ENCODE measurements around the gene CEBPA. TPM values are rescaled to one million over a fixed set of nuclear protein-coding genes. Genes with fewer than 3 reads are reported as not detected.

Gene CEBPA
- total and polyA plus RNA-seq, 3 experiments from 2014 or later: 1.1 to 1.6 (median 1.3) TPM

Other genes starting within 250 kb of the CEBPA start
- 1 to 10 TPM; 1.1 to 2.0 TPM for gene RHPN2, start 237.6 kb downstream of the CEBPA start, total RNA-seq
- gene RHPN2, start 237.6 kb downstream of the CEBPA start, polyA plus RNA-seq: 0.32 TPM
- gene GPATCH1, start 221.4 kb downstream of the CEBPA start, total RNA-seq: 10 to 100 TPM; 11.5 to 13.7 TPM
- 6.7 TPM for gene GPATCH1, start 221.4 kb downstream of the CEBPA start, polyA plus RNA-seq
- not detected for gene WDR88, start 170.4 kb downstream of the CEBPA start, total RNA-seq
- gene WDR88, start 170.4 kb downstream of the CEBPA start, polyA plus RNA-seq: 0.25 TPM
- gene LRP3, start 108.2 kb downstream of the CEBPA start, total RNA-seq: under 1 TPM in 1 of 2 experiments, not detected in 1; 0.24 TPM
- not detected for gene LRP3, start 108.2 kb downstream of the CEBPA start, polyA plus RNA-seq
- not detected for gene SLC7A10, start 76.7 kb downstream of the CEBPA start, total RNA-seq
- not detected for gene SLC7A10, start 76.7 kb downstream of the CEBPA start, polyA plus RNA-seq
- 10 to 100 TPM; 27.8 to 27.9 TPM for gene CEBPG, start 71.2 kb upstream of the CEBPA start, total RNA-seq
- 12.3 TPM for gene CEBPG, start 71.2 kb upstream of the CEBPA start, polyA plus RNA-seq
- gene PEPD, start 219.3 kb upstream of the CEBPA start, total RNA-seq: 10 to 100 TPM; 47.9 to 49.0 TPM
- 109 TPM for gene PEPD, start 219.3 kb upstream of the CEBPA start, polyA plus RNA-seq

Measured in CD8-positive, alpha-beta memory T cell (primary cell).